GM21723 (cell line): ENCODE results near the gene TMEM267.
"Not testable (repeated sequence)": the region's sequence is repeated elsewhere in the genome, so short reads cannot be mapped to it uniquely, and the experiment has no call there.

Experiments used
- ATAC-seq: cut with Tn5 transposase; IDR thresholded peaks from one replicate; pipeline ENCODE4 v1.9.1; 2021; ENCODE audit warnings: mild to moderate bottlenecking, moderate library complexity; ENCODE audit not compliant: unreplicated experiment

TMEM267 gene

DNA sequence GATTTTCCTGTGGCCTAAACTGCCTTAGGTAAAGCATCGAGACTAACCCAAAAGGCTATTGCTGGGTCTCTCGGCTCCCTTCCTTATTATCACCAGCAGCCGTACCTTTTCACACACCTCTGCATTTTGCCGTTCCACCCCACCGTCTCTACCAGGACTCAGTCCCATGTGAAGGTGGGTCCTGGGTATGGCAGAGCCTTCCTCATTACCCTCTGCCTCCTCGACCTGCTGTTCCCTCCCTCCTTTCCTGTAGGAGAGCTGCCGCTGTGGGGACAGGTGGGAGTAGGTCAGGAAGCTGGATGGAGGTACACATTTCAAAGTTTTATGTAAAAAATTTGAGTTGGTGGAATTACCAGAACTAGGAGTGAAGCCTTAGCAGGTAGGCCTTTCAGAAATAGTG is 73.3 kb downstream of the TMEM267 start:
- ATAC-seq = no peak

- ATAC-seq = no peak
These were observed 73.8 kb downstream of the TMEM267 start for GRCh38 chr5:43409809-43410271.

GRCh38 chr5:43402524-43403066 is 81.1 kb downstream of the TMEM267 start:
- not testable (repeated sequence) for ATAC-seq

- no peak for ATAC-seq
These were observed 81.8 kb downstream of the TMEM267 start for GRCh38 chr5:43401827-43402226.

- ATAC-seq = no peak
These were observed 83.6 kb downstream of the TMEM267 start for GRCh38 chr5:43400082-43400481.

DNA sequence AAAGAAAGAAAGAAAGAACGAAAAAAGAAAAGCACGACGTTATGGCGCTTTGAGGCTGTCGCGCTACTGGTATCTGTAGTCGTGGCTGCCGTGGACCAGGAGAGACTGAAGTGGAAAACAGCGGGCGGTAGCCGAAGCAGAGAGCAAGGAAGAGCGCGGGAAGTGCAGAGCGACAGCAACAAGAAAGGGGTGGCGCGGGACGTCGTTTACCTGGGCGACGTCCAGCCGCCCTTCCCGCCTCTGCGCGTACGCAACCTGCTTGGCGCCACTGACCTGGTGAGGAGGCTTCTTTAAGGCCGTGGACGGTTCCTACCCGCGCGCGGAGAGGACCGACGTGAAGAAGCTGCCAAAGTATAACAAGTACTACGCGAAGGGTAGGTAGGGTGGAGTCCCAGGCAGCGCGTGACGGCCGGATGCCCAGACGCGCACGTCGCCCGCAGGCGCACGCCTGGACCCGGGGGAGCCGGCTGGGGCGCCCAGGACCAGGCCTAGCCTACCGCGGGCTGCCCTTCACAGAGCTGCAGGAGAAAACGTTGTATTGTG is 86.8 kb downstream of the TMEM267 start:
- peak; percentile 99 for ATAC-seq
